GM23338 (cell line): ENCODE results near the gene MPZL1.

ENCODE experiments used
- CREB1 ChIP-seq: fragments of 250-450 bp; sonication (Bioruptor Pico); IDR thresholded peaks from 2 replicates; pipeline ENCODE4 v1.5.0; 2020; ENCODE audit warnings: low read depth, mild to moderate bottlenecking, moderate library complexity
- POLR2AphosphoS5 ChIP-seq: IDR thresholded peaks from 2 replicates; pipeline ENCODE4 v1.6.1; 2016; ENCODE audit warnings: antibody characterized with exemption, low read depth
- ZNF114 ChIP-seq: fragments of 250-450 bp; sonication (Bioruptor Pico); IDR thresholded peaks from 2 replicates; pipeline ENCODE4 v1.5.0; 2020; ENCODE audit warnings: mild to moderate bottlenecking, moderate library complexity
- TF ChIP-seq, protein P1 (sequence below), 2 experiments: fragments of 200-600 bp in 1 of 2; sonication (generic) in 1 of 2; conservative IDR thresholded peaks; 2 replicates each; pipeline versions ENCODE4 v1.5.1 to v1.6.1; 2016 to 2017; ENCODE audit warnings: antibody characterized with exemption in 2 of 2, low read depth in 2 of 2, mild to moderate bottlenecking in 2 of 2, moderate library complexity in 1 of 2

DNA sequence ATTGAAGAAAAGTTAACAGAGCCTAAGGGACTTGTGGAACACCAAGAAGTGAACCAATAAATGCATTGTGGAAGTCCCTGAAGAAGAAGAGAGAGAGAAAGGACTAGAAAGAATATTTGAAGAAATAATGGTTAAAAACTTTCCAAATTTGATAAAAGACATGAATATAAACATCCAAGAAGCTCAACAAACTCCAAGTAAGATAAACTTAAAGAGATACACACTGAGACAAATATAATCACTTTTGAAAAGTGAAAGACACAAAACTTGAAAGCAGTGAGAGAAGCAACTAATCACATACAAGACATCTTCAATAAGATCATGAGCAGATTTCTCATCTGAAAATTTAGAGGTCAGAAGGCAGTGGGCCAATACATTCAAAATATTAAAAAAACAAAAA lies 91.2 kb downstream of the MPZL1 start:
- TF ChIP-seq, protein P1, sequence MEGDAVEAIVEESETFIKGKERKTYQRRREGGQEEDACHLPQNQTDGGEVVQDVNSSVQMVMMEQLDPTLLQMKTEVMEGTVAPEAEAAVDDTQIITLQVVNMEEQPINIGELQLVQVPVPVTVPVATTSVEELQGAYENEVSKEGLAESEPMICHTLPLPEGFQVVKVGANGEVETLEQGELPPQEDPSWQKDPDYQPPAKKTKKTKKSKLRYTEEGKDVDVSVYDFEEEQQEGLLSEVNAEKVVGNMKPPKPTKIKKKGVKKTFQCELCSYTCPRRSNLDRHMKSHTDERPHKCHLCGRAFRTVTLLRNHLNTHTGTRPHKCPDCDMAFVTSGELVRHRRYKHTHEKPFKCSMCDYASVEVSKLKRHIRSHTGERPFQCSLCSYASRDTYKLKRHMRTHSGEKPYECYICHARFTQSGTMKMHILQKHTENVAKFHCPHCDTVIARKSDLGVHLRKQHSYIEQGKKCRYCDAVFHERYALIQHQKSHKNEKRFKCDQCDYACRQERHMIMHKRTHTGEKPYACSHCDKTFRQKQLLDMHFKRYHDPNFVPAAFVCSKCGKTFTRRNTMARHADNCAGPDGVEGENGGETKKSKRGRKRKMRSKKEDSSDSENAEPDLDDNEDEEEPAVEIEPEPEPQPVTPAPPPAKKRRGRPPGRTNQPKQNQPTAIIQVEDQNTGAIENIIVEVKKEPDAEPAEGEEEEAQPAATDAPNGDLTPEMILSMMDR (conservative IDR thresholded peaks at IDR 0.05; ENCODE audit: low read depth in 2 of 2), result no peak
- TF ChIP-seq POLR2AphosphoS5 (no peak), CREB1 (no peak), ZNF114 (no peak)
